Naive thymus-derived CD8-positive, alpha-beta T cell (primary cell): ENCODE measurements around the gene SLC41A3. TPM values are rescaled to one million over a fixed set of nuclear protein-coding genes. Genes with fewer than 3 reads are reported as not detected.
A peak's percentile ranks its signal among the peaks of the same experiment; 100 is the strongest.

ENCODE experiments used
- ATAC-seq, 2 donors: fragments of 150-1000 bp; cut with Tn5 transposase in 1 of 2; sonication (Bioruptor Pico), chemical (Tn5 transposase) in 1 of 2; 1 replicate in 1 of 2; 2 replicates in 1 of 2; pipeline ENCODE4 v1.10.0; 2021; ENCODE audit warnings: mild to moderate bottlenecking in 2 of 2, moderate library complexity in 2 of 2
- POLR2A ChIA-PET: fragments of 350-600 bp; sonication (Branson Sonifier 250); formaldehyde crosslinking; loops from one replicate; lab custom pipeline; 2021; ENCODE audit warnings: antibody characterized with exemption; lab: Charles Lee
- DNase-seq, 10 donors: peaks; one replicate each; pipeline versions ENCODE4 v3.0.0 to v3.0.0-alpha.2; 2020 to 2022
- H3K27ac Mint-ChIP-seq, 10 donors: one replicate each; pipeline ENCODE4 v1.8.0; 2020 to 2022; ENCODE audit warnings: mild to moderate bottlenecking in 10 of 10, mixed read lengths in 10 of 10, moderate library complexity in 4 of 10, inconsistent platforms in 1 of 10
- H3K27me3 Mint-ChIP-seq, 5 donors: one replicate each; pipeline ENCODE4 v1.8.0; 2021 to 2022; ENCODE audit warnings: mixed read lengths in 5 of 5
- H3K36me3 Mint-ChIP-seq, 3 donors: one replicate each; pipeline ENCODE4 v1.8.0; 2020 to 2022; ENCODE audit warnings: mixed read lengths in 3 of 3, mild to moderate bottlenecking in 2 of 3, inconsistent platforms in 1 of 3
- H3K4me1 Mint-ChIP-seq, 4 donors: one replicate each; pipeline ENCODE4 v1.8.0; 2021 to 2022; ENCODE audit warnings: mixed read lengths in 4 of 4
- H3K4me3 Mint-ChIP-seq, 10 donors: one replicate each; pipeline ENCODE4 v1.8.0; 2020 to 2022; ENCODE audit warnings: mild to moderate bottlenecking in 10 of 10, mixed read lengths in 10 of 10, moderate library complexity in 6 of 10, inconsistent platforms in 1 of 10
- H3K9me3 Mint-ChIP-seq, 9 donors: one replicate each; pipeline ENCODE4 v1.8.0; 2020 to 2022; ENCODE audit warnings: mixed read lengths in 9 of 9, mild to moderate bottlenecking in 3 of 9, inconsistent platforms in 1 of 9, moderate library complexity in 1 of 9
- polyA plus RNA-seq, 3 donors: library from polyadenylated mRNA; unstranded; fragments of 300-500 nt; fragmentation: Illumina TruSeq; gene quantifications; one replicate each; pipeline ENCODE4 v1.2.3, GENCODE V29; 2021
- total RNA-seq, 8 experiments: library from RNA in 2 of 8; stranded (reverse) in 2 of 8; gene quantifications; one replicate each; pipeline ENCODE4 v1.2.3 and lab custom pipeline; 2021 to 2026

SLC41A3 gene
- total and polyA plus RNA-seq, 5 experiments from 2014 or later = 21.4 to 34.6 (median 26.9) TPM

DNA sequence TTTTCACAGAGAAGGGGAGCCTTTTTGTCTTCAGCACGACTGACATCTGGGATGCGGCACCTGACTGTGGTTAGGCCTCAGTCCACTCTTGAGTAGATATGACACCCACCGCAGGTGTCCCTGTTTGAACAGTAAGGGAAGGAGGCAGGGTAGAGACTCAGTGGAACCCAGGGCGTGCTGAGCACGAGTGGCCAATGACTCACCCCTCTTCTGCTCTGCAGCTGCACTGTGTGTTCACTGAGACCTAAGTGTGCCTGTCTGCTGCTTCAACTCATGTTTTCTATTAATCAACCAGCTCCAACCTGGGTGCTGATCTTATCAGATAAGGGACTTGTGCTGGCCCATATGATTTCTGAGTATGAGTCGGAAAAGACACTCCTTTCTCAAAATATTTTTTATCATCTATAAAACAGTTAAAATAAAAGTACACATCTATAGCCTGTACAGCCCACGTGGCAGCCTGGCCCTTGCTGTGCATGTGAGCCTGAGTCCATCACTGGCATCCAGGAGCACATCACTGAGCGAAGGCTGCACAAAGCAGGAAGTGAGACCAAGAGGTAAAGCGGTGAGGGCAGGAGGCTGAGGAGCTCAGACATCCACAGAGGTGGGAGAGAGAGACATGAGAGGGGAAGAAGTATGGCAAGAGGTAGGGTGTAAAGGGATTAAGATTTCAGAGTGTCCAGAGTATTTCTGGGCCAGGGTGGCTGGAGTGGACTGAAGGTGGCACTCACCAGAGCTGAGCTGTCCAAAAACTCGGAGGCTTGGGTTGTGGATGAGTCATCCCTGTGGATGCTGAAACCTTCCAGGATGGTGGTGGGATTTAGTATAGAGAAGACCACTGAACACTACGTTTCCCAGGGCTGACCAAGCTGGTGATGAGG, 49.2 kb downstream of the SLC41A3 start:
- Mint-ChIP-seq H3K4me3 (no peak overlapping the region), H3K4me1 (peaks cover 0 to 14% (median under 1%) of the 10 kb centered on the region in 4 donors), H3K27ac (peak overlapping the region in 3 of 10 donors; percentile 43 to 79 (median 73)), H3K9me3 (peaks cover 0 to 2% (median 0%) of the 10 kb centered on the region in 9 donors), H3K36me3 (peaks cover 20 to 67% (median 59%) of the 10 kb centered on the region in 3 donors), H3K27me3 (no peaks in the 10 kb centered on the region)
- POLR2A ChIA-PET = no interaction called here
- DNase-seq (no peak), ATAC-seq (no peak)

DNA sequence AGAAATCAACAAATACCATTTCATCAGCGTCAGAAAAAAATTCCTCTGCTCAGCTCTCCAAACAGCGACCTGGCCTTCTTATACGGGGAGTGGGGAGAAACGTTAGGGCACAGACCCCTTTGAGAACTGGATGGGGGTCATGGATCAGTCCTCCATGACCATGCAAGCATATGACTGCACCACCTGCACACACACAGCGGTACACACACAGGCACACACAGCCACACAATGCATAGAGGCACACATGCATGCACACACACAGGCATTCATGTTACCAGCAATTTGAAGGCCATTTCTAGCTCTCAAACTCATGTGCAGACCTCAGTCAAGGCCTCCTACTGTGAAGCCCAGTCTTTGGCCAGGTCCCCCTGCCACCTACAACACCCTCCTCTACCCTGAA, 50.2 kb downstream of the SLC41A3 start:
- Mint-ChIP-seq H3K4me1 (peaks cover 0 to 14% (median 0%) of the 10 kb centered on the region in 4 donors), H3K9me3 (peaks cover 0 to 10% (median 2%) of the 10 kb centered on the region in 9 donors), H3K27ac (no peak overlapping the region), H3K4me3 (no peak overlapping the region), H3K27me3 (no peaks in the 10 kb centered on the region), H3K36me3 (peaks cover 29 to 69% (median 64%) of the 10 kb centered on the region in 3 donors)
- DNase-seq = no peak
- ATAC-seq = no peak
- POLR2A ChIA-PET = no interaction called here

DNA sequence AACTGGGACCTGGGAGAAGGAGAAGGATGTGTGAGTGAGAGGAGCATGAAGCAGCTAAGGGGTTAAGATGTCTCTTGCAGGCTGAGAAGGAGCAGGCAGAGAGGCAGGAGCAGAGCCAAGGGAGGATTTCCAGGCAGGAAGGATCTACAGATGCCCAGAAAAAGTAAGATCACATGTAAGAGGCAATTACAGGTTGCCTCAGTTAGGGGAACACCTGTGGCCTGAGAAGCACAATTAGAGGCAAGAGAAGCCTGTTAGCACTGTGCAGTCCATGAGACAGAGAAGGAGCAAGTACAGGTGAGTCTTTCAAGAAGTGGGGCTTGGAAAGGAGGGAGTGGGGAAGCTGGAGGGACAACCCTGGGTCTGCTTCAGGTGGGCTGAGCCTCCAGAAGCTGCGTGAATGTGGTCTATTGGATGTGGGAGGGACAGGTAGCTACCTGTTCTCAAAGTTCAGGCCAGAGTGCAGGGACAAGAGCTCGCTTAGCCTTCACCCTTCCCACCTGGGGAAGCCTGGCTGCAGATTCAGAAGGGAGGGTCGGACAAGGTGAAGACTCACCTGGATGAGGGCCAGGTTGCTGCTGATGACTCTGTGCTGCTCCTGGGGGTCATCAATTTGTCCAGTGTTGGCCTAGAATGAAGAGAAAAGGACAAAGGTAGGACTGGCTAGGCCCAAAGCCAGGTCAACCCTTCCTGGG, 50.7 kb downstream of the SLC41A3 start:
- Mint-ChIP-seq H3K36me3 (peaks cover 31 to 68% (median 63%) of the 10 kb centered on the region in 3 donors), H3K4me3 (no peak overlapping the region)

DNA sequence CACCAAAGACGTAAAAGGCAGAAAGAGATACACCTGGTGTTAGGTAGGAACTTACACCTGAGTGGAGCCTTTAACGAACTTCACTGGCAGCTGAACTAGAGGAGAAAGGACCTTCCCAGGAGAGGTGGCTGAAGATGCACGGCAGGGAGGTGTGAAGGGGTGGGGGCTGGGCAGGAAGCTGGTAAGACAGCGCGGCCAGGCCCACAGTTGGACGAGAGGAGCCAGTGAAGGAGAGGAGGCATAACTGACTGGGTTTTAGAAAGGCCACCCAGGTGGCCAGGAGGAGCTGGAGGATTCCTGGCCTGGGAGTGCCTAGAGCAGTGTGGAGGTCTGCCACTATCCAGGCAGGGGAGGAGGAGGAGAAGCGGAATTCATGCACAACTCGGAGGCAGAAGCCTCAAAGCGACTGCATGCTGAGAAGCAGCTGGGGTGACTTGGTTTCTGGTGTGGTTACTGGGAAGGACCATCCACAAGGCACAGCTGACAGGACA, 51.9 kb downstream of the SLC41A3 start:
- ATAC-seq = no peak
- POLR2A ChIA-PET = no interaction called here
- Mint-ChIP-seq H3K4me1 (peaks cover 0 to 16% (median 4%) of the 10 kb centered on the region in 4 donors), H3K27ac (no peak overlapping the region), H3K36me3 (peaks cover 35 to 73% (median 64%) of the 10 kb centered on the region in 3 donors), H3K27me3 (no peaks in the 10 kb centered on the region), H3K4me3 (no peak overlapping the region), H3K9me3 (peaks cover 0 to 22% (median 13%) of the 10 kb centered on the region in 9 donors)
- DNase-seq = no peak

More for the DNA sequence above, 50.7 kb downstream of the SLC41A3 start:
- Mint-ChIP-seq H3K4me1 (peaks cover 0 to 14% (median 0%) of the 10 kb centered on the region in 4 donors), H3K27ac (no peak overlapping the region), H3K27me3 (no peaks in the 10 kb centered on the region), H3K9me3 (peaks cover 0 to 13% (median 6%) of the 10 kb centered on the region in 9 donors)
- DNase-seq (no peak), ATAC-seq (no peak)
- POLR2A ChIA-PET = no interaction called here

DNA sequence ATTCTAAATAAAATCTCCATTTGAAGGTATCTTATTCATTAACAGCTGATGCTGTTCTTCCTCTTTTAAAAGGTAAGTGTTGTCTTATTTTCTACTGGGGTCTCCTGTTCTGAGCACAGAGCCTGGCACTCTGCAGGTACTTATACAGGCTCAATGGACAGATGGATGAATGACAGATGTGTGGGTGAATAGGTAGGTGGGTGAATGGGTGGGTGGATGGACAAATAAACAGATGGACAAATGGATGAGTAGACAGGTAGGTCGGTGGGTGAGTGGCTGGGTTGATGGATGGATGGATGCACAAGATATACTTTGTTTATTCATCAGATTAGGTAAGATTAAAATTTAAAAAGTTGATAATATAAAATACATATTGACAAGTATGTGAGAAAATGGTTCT, 53.5 kb downstream of the SLC41A3 start:
- Mint-ChIP-seq H3K4me1 (peaks cover 6 to 16% (median 11%) of the 10 kb centered on the region in 4 donors), H3K27me3 (no peaks in the 10 kb centered on the region), H3K4me3 (no peak overlapping the region), H3K36me3 (peaks cover 35 to 79% (median 68%) of the 10 kb centered on the region in 3 donors), H3K27ac (no peak overlapping the region), H3K9me3 (peaks cover 0 to 22% (median 13%) of the 10 kb centered on the region in 9 donors)
- DNase-seq (no peak), ATAC-seq (no peak)
- POLR2A ChIA-PET = no interaction called here

DNA sequence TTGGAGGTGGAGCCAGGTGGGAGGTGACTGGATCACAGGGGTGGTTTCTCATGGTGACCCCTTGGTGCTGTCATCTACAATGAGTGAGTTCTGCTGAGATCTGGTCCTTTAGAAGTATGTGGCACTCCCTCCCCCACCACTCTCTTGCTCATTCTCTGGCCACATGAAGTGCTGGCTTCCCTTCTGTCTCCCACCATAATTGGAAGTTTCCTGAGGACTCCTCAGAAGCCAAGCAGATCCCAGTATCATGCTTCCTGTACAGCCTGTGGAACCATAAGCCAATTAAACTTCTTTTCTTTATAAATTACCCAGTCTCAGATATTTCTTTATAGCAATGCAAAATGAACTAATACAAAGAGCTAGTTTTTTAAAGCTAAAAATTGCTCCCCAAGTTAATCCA, 54.7 kb downstream of the SLC41A3 start:
- H3K36me3 Mint-ChIP-seq = peaks cover 27 to 77% (median 67%) of the 10 kb centered on the region in 3 donors
- DNase-seq (no peak), ATAC-seq (no peak)
- POLR2A ChIA-PET = no interaction called here
- H3K4me3 Mint-ChIP-seq = no peak overlapping the region
- peaks cover 0 to 22% (median 13%) of the 10 kb centered on the region in 9 donors for H3K9me3 Mint-ChIP-seq
- peaks cover 6 to 12% (median 11%) of the 10 kb centered on the region in 4 donors for H3K4me1 Mint-ChIP-seq
- no peak overlapping the region for H3K27ac Mint-ChIP-seq
- no peaks in the 10 kb centered on the region for H3K27me3 Mint-ChIP-seq

DNA sequence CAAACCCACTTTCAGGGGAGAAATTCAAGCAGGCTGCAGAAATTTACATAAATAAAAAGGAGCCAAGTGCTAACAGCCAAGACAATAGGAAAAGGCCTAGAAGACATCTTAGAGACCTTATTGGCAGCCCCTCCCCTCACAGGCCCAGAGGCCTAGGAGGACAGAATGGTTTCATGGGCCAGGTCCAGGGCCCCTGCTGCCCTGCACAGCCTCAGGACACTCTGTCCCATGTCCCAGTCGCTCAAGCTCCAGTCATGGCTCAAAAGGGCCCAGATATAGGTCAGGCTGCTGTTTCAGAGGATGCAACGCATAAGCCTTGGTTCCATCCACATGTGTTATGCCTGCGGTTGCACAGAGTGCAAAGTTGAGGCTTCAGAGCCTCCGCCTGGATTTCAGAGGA, 55.8 kb downstream of the SLC41A3 start:
- ATAC-seq (no peak), DNase-seq (no peak)
- no peak overlapping the region for H3K27ac Mint-ChIP-seq
- H3K27me3 Mint-ChIP-seq = no peaks in the 10 kb centered on the region
- POLR2A ChIA-PET = no interaction called here
- H3K4me1 Mint-ChIP-seq = peaks cover 6 to 12% (median 11%) of the 10 kb centered on the region in 4 donors
- H3K4me3 Mint-ChIP-seq = no peak overlapping the region
- H3K9me3 Mint-ChIP-seq = peaks cover 0 to 22% (median 13%) of the 10 kb centered on the region in 9 donors
- H3K36me3 Mint-ChIP-seq = peaks cover 24 to 71% (median 62%) of the 10 kb centered on the region in 3 donors

DNA sequence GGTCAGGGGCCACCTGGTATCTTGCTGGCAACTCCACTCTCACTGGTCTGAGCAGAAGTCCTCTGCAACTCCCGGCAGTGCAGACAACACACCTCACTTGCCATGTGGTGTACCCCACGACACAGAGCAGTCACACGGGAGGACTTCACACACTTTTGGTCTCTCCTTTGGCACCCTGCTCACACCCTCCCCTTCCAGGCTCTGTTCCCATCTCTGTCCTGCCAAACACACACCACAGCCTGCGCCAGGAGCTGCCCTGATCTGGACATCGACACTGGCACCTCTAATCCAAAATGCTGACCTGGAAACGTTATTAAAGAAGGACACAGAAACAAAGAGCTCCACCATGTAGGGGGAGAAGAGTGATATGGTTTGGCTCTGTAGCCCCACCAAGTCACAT, 57.2 kb downstream of the SLC41A3 start:
- Mint-ChIP-seq H3K9me3 (peaks cover 0 to 22% (median 13%) of the 10 kb centered on the region in 9 donors), H3K27me3 (no peaks in the 10 kb centered on the region), H3K27ac (peak overlapping the region in 2 of 10 donors; percentile 70 to 87), H3K36me3 (peaks cover 21 to 70% (median 61%) of the 10 kb centered on the region in 3 donors), H3K4me3 (peak overlapping the region in 1 of 10 donors; percentile 23), H3K4me1 (peaks cover 6 to 12% (median 9%) of the 10 kb centered on the region in 4 donors)
- POLR2A ChIA-PET = no interaction called here
- no peak for DNase-seq
- no peak for ATAC-seq

DNA sequence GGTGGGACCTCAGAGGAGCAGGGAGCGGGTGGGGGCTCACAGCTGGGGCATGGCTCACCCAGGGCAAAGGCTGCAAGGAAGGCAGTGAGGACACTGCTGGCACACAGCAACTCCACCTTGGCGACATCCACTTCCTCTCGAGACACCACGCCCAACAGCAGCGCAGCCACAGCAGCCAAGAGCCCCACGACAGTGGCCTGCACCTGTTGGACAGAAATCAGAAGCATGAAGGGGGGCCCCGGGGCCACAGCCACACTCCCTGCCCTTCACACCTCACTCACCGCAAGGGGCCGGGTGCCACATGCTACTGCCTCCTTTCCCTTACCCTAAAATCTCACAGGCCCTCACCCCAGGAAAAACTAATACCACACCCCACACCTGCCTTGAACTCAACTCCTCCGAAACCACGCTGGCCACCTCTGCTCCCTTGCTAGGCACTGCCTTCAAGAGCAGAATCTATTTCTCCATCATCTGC, 57.6 kb downstream of the SLC41A3 start:
- ATAC-seq (no peak), DNase-seq (no peak)
- Mint-ChIP-seq H3K27ac (peak overlapping the region in 2 of 10 donors; percentile 70 to 87), H3K36me3 (peaks cover 21 to 66% (median 64%) of the 10 kb centered on the region in 3 donors), H3K27me3 (no peaks in the 10 kb centered on the region), H3K4me3 (peak overlapping the region in 1 of 10 donors; percentile 23), H3K4me1 (peaks cover 6 to 12% (median 8%) of the 10 kb centered on the region in 4 donors), H3K9me3 (peaks cover 0 to 22% (median 13%) of the 10 kb centered on the region in 9 donors)
- POLR2A ChIA-PET = no interaction called here

DNA sequence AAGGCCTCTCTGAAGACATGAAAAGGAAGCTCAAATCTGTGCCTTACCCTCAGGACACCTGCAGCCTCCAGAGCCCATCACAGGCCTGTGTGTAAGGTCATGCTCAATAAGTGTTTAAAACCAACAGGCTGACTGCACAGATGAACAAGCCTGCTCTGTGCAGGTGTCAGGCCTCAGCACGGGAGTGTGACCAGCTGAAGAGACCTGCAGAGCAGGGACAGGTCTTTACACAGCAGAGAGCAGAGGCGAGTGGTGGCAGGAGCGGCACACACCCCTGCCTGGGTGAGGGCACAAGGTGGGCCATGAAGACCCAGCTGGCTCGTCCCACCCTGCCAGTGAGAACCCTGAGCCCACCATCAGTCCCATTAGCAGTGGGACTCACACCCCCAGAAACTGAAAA, 58.1 kb downstream of the SLC41A3 start:
- ATAC-seq = no peak

DNA sequence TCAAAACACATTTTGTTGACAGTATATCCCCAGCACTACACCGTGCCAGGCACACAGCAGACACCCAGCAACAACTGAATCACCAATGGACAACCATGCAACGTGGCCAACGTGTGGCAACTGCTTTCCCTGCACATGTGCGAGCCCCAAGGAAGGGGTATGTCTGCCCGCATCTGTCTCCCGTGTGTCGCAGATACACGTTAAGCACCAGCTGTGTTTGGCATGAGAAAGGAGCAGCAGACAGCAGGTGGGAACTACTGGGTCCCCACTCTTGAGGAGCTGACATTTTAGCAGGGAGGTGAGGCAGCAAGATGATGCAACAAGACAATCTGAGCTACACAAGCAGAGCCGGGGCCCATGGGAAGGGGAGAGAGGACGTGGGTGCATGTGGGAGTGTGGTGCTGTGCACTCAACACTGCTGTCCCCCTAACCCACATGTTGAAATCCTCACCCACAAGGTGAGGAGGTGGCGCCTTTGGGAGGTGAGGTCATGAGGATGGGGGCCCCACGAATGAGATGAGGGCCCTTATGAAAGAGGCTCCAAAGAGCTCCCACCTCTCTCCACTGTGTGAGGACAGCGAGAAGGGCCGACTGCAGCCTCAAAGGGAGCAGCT, 58.7 kb downstream of the SLC41A3 start:
- H3K4me3 Mint-ChIP-seq = no peak overlapping the region
- H3K27ac Mint-ChIP-seq = peak overlapping the region in 3 of 10 donors; percentile 4 to 78 (median 27)
- H3K27me3 Mint-ChIP-seq = no peaks in the 10 kb centered on the region
- H3K36me3 Mint-ChIP-seq = peaks cover 21 to 68% (median 65%) of the 10 kb centered on the region in 3 donors
- no peak for ATAC-seq
- no peak for DNase-seq
- H3K4me1 Mint-ChIP-seq = peaks cover 6 to 12% (median 8%) of the 10 kb centered on the region in 4 donors
- POLR2A ChIA-PET = no interaction called here
- H3K9me3 Mint-ChIP-seq = peaks cover 0 to 22% (median 13%) of the 10 kb centered on the region in 9 donors

More for the DNA sequence above, 58.1 kb downstream of the SLC41A3 start:
- Mint-ChIP-seq H3K4me3 (peak overlapping the region in 1 of 10 donors; percentile 23), H3K36me3 (peaks cover 21 to 67% (median 67%) of the 10 kb centered on the region in 3 donors), H3K9me3 (peaks cover 0 to 22% (median 13%) of the 10 kb centered on the region in 9 donors), H3K27ac (peak overlapping the region in 3 of 10 donors; percentile 18 to 87 (median 52)), H3K27me3 (no peaks in the 10 kb centered on the region), H3K4me1 (peaks cover 6 to 12% (median 8%) of the 10 kb centered on the region in 4 donors)
- DNase-seq = no peak
- POLR2A ChIA-PET = no interaction called here
